Subcutaneous adipose tissue (tissue), 4 donors: ENCODE data around the gene GABARAPL1. TPM values are rescaled to one million over a fixed set of nuclear protein-coding genes. Genes with fewer than 3 reads are reported as not detected.

ENCODE experiments used
- CTCF ChIP-seq: fragments of 450-650 bp; IDR thresholded peaks from one replicate; pipeline ENCODE4 v1.5.1; 2016; ENCODE audit warnings: low read depth, mild to moderate bottlenecking, control low read depth, antibody characterized with exemption, moderate library complexity
- total RNA-seq, 4 donors: library from RNA; depleted of rRNA; stranded (reverse); fragments of >200 nt; gene quantifications; one replicate each; pipeline ENCODE4 v1.1.0, GENCODE V29; 2016

GABARAPL1 gene
- 100 to 1,000 TPM; 187 to 200 (median 190) TPM for total RNA-seq

- TF ChIP-seq CTCF: no peak
Measured at GRCh38 chr12:10212739-10213131, at the start of gene GABARAPL1. GABARAPL1 (plus strand) TSS chr12:10212877; CDS start chr12:10213130, 253 bp downstream.

- TF ChIP-seq CTCF: no peak
Measured at GRCh38 chr12:10163084-10163483, 49.6 kb upstream of the GABARAPL1 start.

- TF ChIP-seq CTCF: no peak
Measured at GRCh38 chr12:10165421-10165820, 47.3 kb upstream of the GABARAPL1 start.

GRCh38 chr12:10167599-10167998 is 45.1 kb upstream of the GABARAPL1 start:
- TF ChIP-seq CTCF: no peak

- TF ChIP-seq CTCF: no peak
Measured at GRCh38 chr12:10169104-10169503, 43.6 kb upstream of the GABARAPL1 start.

GRCh38 chr12:10170216-10170615 is 42.5 kb upstream of the GABARAPL1 start:
- no peak for TF ChIP-seq CTCF

GRCh38 chr12:10171973-10172728 is 40.5 kb upstream of the GABARAPL1 start, which contains the start of gene OLR1:
OLR1 (minus strand) TSS chr12:10172132; CDS start chr12:10172077, 55 bp downstream.
- TF ChIP-seq CTCF: no peak
